GM19395 (cell line): ENCODE results near the gene DOCK4.

Source experiments
- ATAC-seq: cut with Tn5 transposase; IDR thresholded peaks from one replicate; pipeline ENCODE4 v1.9.1; 2021; ENCODE audit warnings: mild to moderate bottlenecking, moderate library complexity; ENCODE audit not compliant: unreplicated experiment

The DOCK4 gene

DNA sequence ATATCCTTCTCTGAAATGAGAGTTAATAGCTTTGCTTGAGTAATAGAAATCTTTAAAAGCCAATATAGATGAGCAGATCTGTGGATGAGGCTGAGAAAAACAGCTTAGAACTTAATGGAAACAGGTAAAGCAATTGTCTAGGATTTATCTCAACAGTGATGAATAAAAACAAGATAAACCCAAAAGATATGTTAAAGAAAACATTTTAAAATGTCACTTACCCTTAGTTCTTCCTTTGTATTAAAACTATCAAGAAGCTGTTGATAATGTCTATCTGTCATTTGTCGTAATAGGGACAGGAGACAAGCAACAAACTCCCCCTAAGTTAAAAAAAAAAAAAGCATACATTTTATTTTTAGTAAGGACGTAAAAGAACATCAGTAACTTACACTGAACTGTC lies 371.8 kb downstream of the DOCK4 start:
- ATAC-seq, result no peak

DNA sequence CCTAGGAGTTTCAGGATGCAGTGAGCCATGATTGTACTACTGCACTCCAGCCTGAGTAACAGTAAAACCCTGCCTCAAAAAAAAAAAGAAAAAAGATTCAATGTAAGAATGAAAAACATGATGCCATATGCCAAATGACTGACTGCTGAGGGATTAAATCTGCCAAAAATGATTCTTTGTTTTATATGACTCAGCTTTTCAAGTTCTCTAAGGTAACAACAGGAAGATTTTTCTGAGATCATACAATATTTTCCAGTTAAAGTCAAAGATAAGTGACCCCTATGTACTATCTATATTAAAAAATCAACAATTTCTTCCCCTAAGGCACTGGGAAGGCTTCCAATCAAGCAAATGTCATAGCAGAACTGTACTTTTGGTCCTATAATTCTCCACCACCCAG lies 372.7 kb downstream of the DOCK4 start:
- ATAC-seq, result no peak

GRCh38 chr7:111832174-111832573 lies 374.0 kb downstream of the DOCK4 start:
- ATAC-seq, result no peak

DNA sequence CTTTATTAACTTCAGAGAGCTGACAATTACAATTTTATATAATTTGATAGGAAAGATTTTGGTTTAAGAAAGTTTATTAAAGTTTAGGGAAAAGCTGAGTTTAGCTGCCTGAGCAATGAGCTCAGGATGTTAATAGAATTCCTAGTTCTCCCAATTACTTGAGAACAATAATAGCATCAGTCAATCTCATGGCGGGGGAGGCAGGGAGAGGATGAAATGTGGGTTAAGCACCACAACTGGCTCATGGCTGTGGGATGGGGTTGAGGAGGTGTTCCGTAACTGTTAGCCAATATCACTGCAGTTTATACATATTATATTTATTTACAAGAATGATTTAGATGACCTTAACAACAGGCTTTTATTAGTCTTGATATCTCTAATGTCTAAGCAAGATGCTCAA lies 377.0 kb downstream of the DOCK4 start:
- ATAC-seq, result no peak

- ATAC-seq, result no peak
Measured at GRCh38 chr7:111827863-111828504, 378.2 kb downstream of the DOCK4 start.

GRCh38 chr7:111825046-111825445 lies 381.2 kb downstream of the DOCK4 start:
- no peak for ATAC-seq

- ATAC-seq, result no peak
Measured at GRCh38 chr7:111823826-111824225, 382.4 kb downstream of the DOCK4 start.

GRCh38 chr7:111821046-111821445 lies 385.2 kb downstream of the DOCK4 start:
- no peak for ATAC-seq

GRCh38 chr7:111820621-111821020 lies 385.6 kb downstream of the DOCK4 start:
- ATAC-seq, result no peak

DNA sequence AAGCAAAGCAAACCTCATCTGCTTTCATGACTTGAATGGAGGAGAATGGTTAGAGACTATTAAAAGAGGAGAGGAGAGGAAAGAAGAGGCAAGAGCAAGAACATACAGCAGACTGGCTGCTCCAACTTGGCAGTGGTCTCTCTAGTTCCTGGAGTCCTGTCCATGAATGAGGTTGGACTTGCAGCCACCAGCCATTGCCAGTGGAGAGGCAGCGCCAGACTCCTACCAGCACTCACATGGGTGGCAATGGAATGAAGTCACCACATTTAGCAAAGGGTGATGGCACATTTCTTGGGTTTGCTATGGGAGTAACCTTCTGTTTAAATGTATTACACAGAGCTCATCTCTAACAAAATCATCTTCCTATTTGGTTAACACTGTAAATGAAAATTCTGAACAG lies 386.1 kb downstream of the DOCK4 start:
- no peak for ATAC-seq

GRCh38 chr7:111815354-111815753 lies 390.8 kb downstream of the DOCK4 start:
- no peak for ATAC-seq

- ATAC-seq, result no peak
Measured at GRCh38 chr7:111813306-111813705, 392.9 kb downstream of the DOCK4 start.

GRCh38 chr7:111806232-111806631 lies 400.0 kb downstream of the DOCK4 start:
- no peak for ATAC-seq

- no peak for ATAC-seq
Measured at GRCh38 chr7:111803015-111803758, 403.0 kb downstream of the DOCK4 start.

- no peak for ATAC-seq
Measured at GRCh38 chr7:111802194-111802772, 403.9 kb downstream of the DOCK4 start.

DNA sequence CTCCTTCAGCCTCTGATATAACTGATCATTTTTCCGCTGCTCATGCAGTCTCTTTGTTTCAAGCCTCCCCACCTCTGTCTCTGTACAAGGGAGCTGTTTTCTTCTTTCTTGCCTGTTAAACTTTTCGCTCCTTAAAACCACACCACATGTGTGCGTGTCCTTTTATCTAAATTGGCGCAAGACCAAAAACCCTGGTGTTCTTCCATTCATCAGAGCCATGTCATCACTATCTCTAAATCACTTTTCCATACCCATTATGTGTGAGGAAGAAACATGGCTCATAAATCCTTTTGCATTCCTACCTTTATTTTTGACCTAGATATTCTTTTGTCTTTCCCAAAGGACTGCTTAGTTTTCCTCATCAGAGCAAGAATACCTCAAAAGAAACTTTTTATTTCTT lies 404.9 kb downstream of the DOCK4 start:
- ATAC-seq, result no peak

- no peak for ATAC-seq
Measured at GRCh38 chr7:111796671-111797070, 409.5 kb downstream of the DOCK4 start.

GRCh38 chr7:111789870-111790269 lies 416.3 kb downstream of the DOCK4 start:
- ATAC-seq, result no peak

DNA sequence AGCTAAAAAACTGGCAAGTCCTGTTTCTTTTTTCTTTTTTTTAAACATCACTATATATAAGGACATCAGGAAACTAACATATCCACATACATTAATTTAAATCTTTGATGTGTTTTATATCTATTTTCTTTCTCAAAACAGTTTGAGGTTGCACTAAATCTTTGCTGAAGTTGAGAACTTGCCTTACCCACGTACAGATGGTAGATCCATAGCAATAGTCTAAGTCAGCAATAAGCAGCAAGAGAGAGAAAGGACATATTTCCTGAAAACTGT lies 417.2 kb downstream of the DOCK4 start:
- ATAC-seq, result no peak

DNA sequence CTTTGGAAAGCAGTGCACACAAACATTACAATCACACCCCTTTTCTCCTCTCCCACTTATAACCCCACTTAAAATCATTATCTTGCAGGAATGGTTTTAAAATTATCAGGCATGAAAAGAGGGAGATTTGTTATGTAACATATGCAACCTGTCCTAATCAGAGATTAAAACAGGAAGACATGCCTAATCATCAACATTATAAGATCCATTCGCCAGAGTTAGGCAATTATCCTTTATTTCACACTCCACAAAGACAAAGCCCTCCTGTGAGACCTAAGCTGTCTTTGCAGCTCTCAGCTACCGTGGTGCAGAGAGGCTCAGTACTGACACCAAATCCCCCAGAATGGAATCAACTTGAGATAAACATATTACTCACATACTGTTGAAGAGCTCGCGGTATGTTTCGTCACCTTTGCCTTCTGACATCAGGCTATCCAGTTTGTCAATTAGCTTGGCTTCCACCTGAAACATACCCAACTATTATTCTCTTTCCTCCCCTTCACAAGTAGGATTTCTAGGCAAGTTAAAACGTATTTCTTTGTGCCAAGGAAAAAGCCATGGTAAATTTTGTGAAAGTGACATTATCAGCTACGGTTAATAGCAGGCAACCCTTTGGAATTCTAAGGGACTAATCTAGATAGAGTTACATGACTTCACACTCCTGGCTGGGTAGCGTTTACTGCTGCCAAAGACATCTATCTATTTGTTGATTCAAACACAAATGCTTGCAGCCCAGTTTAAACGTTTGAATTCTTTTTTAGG lies 417.7 kb downstream of the DOCK4 start:
- no peak for ATAC-seq

- ATAC-seq, result no peak
Measured at GRCh38 chr7:111787741-111788140, 418.5 kb downstream of the DOCK4 start.

DNA sequence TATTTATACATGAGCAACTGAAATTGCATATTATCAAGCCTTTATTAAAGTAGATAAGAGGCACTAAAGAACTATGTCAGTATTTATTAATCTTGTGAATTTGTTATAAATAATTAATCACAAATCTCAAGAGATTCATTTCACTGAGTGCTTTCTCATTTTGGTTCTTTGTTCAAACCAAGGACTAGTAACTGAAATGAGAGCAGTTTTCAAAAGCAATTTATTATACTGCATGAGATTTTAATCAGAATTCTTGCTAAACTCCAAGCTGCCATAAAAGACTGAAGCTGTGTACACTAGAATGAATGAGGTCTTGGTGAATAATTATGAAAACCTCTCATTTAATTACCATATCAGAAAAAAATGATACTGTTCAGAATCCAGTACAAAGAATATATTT lies 419.1 kb downstream of the DOCK4 start:
- no peak for ATAC-seq
